ENCODE measurements around the gene PROCR.

The PROCR gene

DNA sequence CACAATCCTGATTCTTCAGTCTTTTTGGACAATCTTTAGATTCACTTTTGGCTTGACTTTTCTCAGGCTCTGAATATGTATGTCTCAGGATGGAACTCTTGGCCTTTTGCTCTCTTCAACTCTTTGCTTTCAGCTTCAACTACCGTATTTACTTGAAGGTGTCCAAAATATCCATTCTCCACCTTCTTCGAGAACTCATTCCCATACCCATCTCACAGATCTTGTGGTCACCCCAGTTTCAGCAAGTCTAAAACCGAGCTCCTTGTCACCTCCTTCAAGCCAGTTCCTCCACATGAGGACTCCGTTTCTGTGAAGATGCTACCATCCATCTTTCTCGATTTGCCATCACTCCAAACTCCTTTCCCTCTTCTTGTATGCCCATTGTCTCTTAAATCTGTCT is 52.7 kb downstream of the PROCR start:
- Histone ChIP-seq H3K27ac (ENCODE audit: low read length) (no peak overlapping the region), H3K4me1 (ENCODE audit: control insufficient read depth, insufficient read depth, low read length) (peaks cover 6% of the 10 kb centered on the region), H3K9ac (ENCODE audit: low read length in 2 of 2) (no peak overlapping the region), H3K9me3 (ENCODE audit: control insufficient read depth in 2 of 2, low read length in 2 of 2) (no peaks in the 10 kb centered on the region), H3K27me3 (ENCODE audit: control insufficient read depth in 1 of 2, insufficient read depth in 2 of 2, low read length in 2 of 2) (no peaks in the 10 kb centered on the region), H3K4me3 (ENCODE audit: low read length in 2 of 2) (no peak overlapping the region), H3K36me3 (ENCODE audit: control insufficient read depth in 2 of 2, insufficient read depth in 2 of 2, low read length in 2 of 2) (peaks cover 0 to 3% of the 10 kb centered on the region in 2 donors)

DNA sequence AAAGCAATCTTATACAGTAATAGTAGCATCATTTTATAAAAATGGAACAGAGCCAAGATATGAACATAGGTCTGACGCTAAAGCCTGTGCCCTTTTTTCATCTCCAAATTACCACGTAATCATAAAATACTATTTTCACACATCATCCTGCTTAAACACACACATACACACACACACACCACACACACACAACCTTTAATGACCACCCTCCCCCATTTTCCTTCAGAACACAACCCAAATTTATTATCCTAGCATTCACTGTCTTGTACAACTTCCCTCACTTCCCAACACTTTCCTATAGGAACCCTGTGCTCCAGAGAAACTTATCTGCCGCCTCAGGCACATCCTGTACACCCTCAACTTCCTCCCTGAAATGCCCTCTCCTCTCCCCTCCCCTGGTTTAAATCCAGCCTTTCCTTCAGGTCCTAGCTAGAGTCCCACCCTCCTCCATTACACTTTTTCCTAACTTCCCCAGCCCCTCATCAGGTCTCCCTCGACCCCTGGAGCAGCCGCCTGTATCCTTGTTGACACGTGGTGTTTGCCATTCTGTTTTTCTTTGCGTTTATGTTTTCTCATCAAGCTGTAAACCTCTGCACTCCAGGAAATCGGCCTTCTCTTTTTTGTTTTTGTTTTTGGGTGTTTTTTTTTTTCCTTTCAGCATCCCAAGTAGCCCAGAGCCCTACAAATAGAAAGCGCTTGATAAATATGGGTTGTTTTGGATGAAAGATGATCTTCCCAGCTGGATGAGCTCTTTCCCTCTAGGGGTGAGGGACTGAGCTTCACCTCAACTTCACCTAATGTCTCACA is 53.6 kb downstream of the PROCR start:
- no peak overlapping the region for H3K27ac ChIP-seq (ENCODE audit: low read length)
- H3K4me3 ChIP-seq (ENCODE audit: low read length in 2 of 2): no peak overlapping the region
- no peaks in the 10 kb centered on the region for H3K27me3 ChIP-seq (ENCODE audit: control insufficient read depth in 1 of 2, insufficient read depth in 2 of 2, low read length in 2 of 2)
- H3K9ac ChIP-seq (ENCODE audit: low read length in 2 of 2): no peak overlapping the region
- peaks cover 0 to 3% of the 10 kb centered on the region in 2 donors for H3K36me3 ChIP-seq (ENCODE audit: control insufficient read depth in 2 of 2, insufficient read depth in 2 of 2, low read length in 2 of 2)
- no peaks in the 10 kb centered on the region for H3K9me3 ChIP-seq (ENCODE audit: control insufficient read depth in 2 of 2, low read length in 2 of 2)
- peaks cover 6% of the 10 kb centered on the region for H3K4me1 ChIP-seq (ENCODE audit: control insufficient read depth, insufficient read depth, low read length)

DNA sequence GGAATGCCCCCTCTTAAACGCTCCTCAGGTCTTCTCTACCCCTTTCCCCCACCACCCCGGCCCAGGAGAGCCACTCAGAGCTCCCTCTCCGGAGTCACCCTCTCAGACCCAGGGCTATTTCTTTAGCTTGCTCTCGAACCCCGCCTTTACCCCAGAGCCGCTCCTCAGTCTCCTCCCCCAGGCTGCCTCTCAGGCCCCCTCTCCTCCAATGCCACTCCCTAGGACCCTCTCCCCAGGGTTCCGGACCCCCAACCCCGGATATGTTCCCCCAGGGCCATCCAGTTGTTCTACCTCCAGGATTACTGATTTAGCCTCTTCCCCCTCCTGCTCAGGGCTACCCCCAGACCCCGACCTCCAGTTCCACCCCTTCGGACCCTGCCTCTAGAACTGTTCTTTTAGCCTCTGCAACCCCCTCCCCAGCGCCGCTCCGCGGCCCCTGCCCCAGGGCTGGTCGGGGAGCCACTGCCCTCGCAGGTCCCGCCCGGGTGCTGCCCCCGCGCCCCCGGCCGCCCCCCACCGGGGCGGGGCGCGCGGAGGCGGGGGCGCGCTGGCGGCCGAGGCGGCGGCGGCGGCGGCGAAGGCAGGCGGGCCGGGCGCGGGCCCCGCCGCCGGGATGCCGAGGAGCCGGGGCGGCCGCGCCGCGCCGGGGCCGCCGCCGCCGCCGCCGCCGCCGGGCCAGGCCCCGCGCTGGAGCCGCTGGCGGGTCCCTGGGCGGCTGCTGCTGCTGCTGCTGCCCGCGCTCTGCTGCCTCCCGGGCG is 54.4 kb downstream of the PROCR start, which contains the start of gene MMP24:
MMP24 (plus strand) TSS at position 565 of the 758 bp plus-strand sequence; CDS start at position 614, 49 bp downstream.
- peaks cover 6% of the 10 kb centered on the region for H3K4me1 ChIP-seq (ENCODE audit: control insufficient read depth, insufficient read depth, low read length)
- no peaks in the 10 kb centered on the region for H3K9me3 ChIP-seq (ENCODE audit: control insufficient read depth in 2 of 2, low read length in 2 of 2)
- no peak within 1 kb of the TSS for H3K9ac ChIP-seq (ENCODE audit: low read length in 2 of 2)
- peaks cover 0 to 6% of the 10 kb centered on the region in 2 donors for H3K36me3 ChIP-seq (ENCODE audit: control insufficient read depth in 2 of 2, insufficient read depth in 2 of 2, low read length in 2 of 2)
- H3K4me3 ChIP-seq (ENCODE audit: low read length in 2 of 2): peak within 1 kb of the TSS in 1 of 2 donors; percentile 49
- H3K27ac ChIP-seq (ENCODE audit: low read length): no peak within 1 kb of the TSS
- H3K27me3 ChIP-seq (ENCODE audit: control insufficient read depth in 1 of 2, insufficient read depth in 2 of 2, low read length in 2 of 2): no peaks in the 10 kb centered on the region

Data from stomach smooth muscle (tissue), 2 donors.